Osteocyte (in vitro differentiated cells): ENCODE measurements around the gene RHOXF2. TPM values are rescaled to one million over a fixed set of nuclear protein-coding genes. Genes with fewer than 3 reads are reported as not detected.
"Not testable (repeated sequence)": the region's sequence is repeated elsewhere in the genome, so short reads cannot be mapped to it uniquely, and the experiment has no call there.

Experiments used
- DNase-seq: peaks from one replicate; pipeline ENCODE4 v3.0.0; 2021; ENCODE audit warnings: mixed read lengths; ENCODE audit not compliant: unreplicated experiment; ENCODE audit errors: extremely low spot score
- H3K27ac Mint-ChIP-seq: one replicate; pipeline ENCODE4 v1.8.0; 2021; ENCODE audit warnings: mild to moderate bottlenecking, mixed read lengths; ENCODE audit not compliant: unreplicated experiment
- H3K27me3 Mint-ChIP-seq: one replicate; pipeline ENCODE4 v1.8.0; 2021; ENCODE audit warnings: mixed read lengths; ENCODE audit not compliant: unreplicated experiment
- H3K36me3 Mint-ChIP-seq: one replicate; pipeline ENCODE4 v1.8.0; 2021; ENCODE audit warnings: mixed read lengths; ENCODE audit not compliant: unreplicated experiment
- H3K4me1 Mint-ChIP-seq: one replicate; pipeline ENCODE4 v1.8.0; 2021; ENCODE audit warnings: mixed read lengths; ENCODE audit not compliant: unreplicated experiment
- H3K4me3 Mint-ChIP-seq: one replicate; pipeline ENCODE4 v1.8.0; 2021; ENCODE audit warnings: mild to moderate bottlenecking, moderate library complexity, mixed read lengths; ENCODE audit not compliant: unreplicated experiment
- H3K9me3 Mint-ChIP-seq: one replicate; pipeline ENCODE4 v1.8.0; 2021; ENCODE audit warnings: mixed read lengths; ENCODE audit not compliant: unreplicated experiment
- CTCF ChIP-seq: fragments of 200-600 bp; sonication (generic); IDR thresholded peaks from 2 replicates; pipeline ENCODE4 v1.5.0; 2021; ENCODE audit warnings: antibody characterized with exemption, mild to moderate bottlenecking, moderate library complexity
- total RNA-seq: library from RNA; stranded (reverse); gene quantifications from 2 replicates; pipeline ENCODE4 v1.2.1, GENCODE V29; 2021

RHOXF2 gene
- total RNA-seq, 1 donor from 2014 or later, result not detected

- peaks cover 15% of the 10 kb centered on the region for H3K9me3 Mint-ChIP-seq
- H3K27me3 Mint-ChIP-seq, result peaks cover 13% of the 10 kb centered on the region
- H3K4me3 Mint-ChIP-seq, result no peak overlapping the region
- peaks cover 3% of the 10 kb centered on the region for H3K4me1 Mint-ChIP-seq
- H3K27ac Mint-ChIP-seq, result no peak overlapping the region
- H3K36me3 Mint-ChIP-seq, result no peaks in the 10 kb centered on the region
- DNase-seq, result no peak
- no peak for TF ChIP-seq CTCF
These were observed 13.0 kb upstream of the RHOXF2 start for GRCh38 chrX:120145295-120145925.

- not testable (repeated sequence) for DNase-seq, H3K4me1 Mint-ChIP-seq, H3K4me3 Mint-ChIP-seq, H3K36me3 Mint-ChIP-seq, H3K27ac Mint-ChIP-seq
- peaks cover 13% of the 10 kb centered on the region for H3K27me3 Mint-ChIP-seq
- peaks cover 15% of the 10 kb centered on the region for H3K9me3 Mint-ChIP-seq
These were observed 12.1 kb upstream of the RHOXF2 start for GRCh38 chrX:120146323-120146722.

DNA sequence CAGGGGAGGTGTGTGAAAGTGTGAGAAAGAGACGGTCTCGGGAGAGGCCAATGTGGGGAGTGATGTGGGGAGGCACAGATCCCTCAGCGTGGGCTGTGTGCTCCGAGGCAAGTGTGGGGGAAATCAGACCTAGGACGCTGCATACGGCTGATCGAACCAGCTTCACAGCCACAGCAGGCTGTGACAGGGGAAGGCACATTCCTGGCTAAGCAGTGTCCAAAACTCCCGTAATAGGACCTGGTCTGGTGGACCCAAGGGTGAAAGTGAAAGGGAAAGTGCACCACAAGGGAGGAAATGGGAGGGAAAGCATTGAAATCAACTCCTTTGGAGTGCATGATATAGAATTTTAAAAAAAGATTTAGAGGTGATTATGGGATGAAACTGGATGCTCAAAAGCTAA, 10.9 kb upstream of the RHOXF2 start:
- H3K9me3 Mint-ChIP-seq, result peaks cover 15% of the 10 kb centered on the region
- no peaks in the 10 kb centered on the region for H3K36me3 Mint-ChIP-seq
- no peak for TF ChIP-seq CTCF
- H3K4me1 Mint-ChIP-seq, result peaks cover 3% of the 10 kb centered on the region
- no peak overlapping the region for H3K4me3 Mint-ChIP-seq
- no peak overlapping the region for H3K27ac Mint-ChIP-seq
- no peak for DNase-seq
- peaks cover 11% of the 10 kb centered on the region for H3K27me3 Mint-ChIP-seq

DNA sequence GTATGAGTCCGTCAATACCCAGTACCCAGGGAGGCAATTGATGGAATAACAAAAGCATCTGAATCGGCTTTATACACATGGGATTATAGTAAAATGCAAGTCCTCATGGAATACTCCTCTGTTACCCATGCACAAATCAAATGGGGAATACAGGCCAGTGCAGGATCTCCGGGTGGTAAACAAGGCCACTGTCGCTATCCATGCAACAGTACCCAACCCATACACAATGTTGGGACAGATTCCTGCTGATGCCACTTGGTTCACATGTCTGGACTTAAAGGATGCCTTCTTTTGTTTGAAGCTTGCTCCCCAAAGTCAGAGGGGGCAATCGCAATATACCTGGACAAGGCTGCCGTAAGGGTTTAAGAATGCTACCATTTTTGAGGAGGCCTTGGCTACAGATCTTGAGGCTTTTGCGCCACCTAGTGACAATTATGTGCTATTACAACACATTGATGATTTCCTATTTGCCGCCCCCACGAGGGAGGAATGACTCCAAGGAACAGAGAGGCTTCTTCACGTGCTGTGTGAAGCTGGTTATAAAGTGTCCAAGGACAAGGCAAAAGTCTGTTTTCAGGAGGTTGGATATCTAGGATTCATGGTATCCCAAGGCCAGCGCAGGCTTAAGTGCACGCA, 8.2 kb upstream of the RHOXF2 start:
- H3K4me1 Mint-ChIP-seq, H3K36me3 Mint-ChIP-seq, H3K27ac Mint-ChIP-seq, H3K4me3 Mint-ChIP-seq, DNase-seq, H3K27me3 Mint-ChIP-seq: not testable (repeated sequence)
- H3K9me3 Mint-ChIP-seq, result peaks cover 15% of the 10 kb centered on the region

GRCh38 chrX:120159086-120159485, 673 bp downstream of the RHOXF2 start:
- not testable (repeated sequence) for H3K27ac Mint-ChIP-seq, H3K27me3 Mint-ChIP-seq, H3K4me1 Mint-ChIP-seq, H3K36me3 Mint-ChIP-seq, H3K4me3 Mint-ChIP-seq, H3K9me3 Mint-ChIP-seq, DNase-seq

DNA sequence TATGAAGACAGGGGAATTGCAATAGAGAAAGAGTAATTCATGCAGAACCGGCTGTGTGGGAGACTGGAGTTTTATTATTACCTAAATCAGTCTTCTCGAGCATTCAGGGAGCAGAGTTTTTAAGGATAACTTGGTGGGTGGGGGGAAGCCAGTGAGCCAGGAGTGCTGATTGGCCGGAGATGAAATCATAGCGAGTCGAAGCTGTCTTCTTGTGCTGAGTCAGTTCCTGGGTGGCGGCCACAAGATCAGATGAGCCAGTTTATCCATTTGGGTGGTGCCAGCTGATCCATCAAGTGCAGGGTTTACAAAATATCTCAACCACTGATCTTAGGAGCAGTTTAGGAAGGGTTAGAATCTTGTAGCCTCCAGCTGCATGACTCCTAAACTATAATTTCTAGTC, 34.8 kb downstream of the RHOXF2 start:
- not testable (repeated sequence) for H3K27ac Mint-ChIP-seq, H3K4me3 Mint-ChIP-seq, H3K27me3 Mint-ChIP-seq, H3K4me1 Mint-ChIP-seq, H3K36me3 Mint-ChIP-seq, H3K9me3 Mint-ChIP-seq, DNase-seq

DNA sequence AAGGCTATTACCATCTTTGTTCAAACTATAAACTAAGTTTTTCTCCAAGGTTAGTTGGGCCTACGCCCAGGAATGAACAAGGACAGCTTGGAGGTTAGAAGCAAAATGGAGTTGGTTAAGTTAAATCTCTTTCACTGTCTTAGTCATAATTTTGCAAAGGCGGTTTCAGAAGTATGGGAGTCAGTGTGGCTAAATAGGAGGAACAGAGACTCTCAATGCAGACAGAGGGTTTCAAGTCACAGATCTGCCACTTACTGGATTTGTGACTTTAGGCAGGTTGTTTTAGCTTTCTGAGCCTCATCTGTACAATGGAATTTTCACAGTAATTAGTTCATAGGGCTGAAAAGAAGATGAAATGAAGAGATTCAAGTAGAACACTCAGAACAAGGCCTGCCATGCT, 35.3 kb downstream of the RHOXF2 start:
- not testable (repeated sequence) for DNase-seq, H3K9me3 Mint-ChIP-seq, H3K4me3 Mint-ChIP-seq, H3K27me3 Mint-ChIP-seq, H3K4me1 Mint-ChIP-seq, H3K27ac Mint-ChIP-seq, H3K36me3 Mint-ChIP-seq

DNA sequence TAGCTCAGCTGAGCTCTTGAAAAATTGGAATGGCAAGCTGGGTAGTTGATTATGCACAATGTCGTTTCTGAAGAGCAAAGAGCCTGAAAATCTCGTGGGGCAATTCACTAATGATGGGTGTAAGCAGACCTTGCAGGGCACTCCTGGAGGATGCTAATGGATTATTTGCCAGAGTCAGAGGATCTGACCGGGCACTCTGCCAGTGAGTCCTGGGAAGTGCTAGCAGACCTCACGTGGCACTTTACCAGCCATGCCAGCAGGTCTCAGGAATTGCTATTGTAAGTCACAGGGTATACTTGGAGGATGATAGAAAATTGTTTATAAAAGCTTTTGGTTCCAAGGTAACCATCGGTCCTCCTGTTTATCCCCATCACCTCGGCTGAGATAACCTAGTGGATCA, 37.4 kb downstream of the RHOXF2 start:
- not testable (repeated sequence) for H3K36me3 Mint-ChIP-seq, H3K4me3 Mint-ChIP-seq, DNase-seq, H3K4me1 Mint-ChIP-seq, H3K9me3 Mint-ChIP-seq, H3K27me3 Mint-ChIP-seq, H3K27ac Mint-ChIP-seq

DNA sequence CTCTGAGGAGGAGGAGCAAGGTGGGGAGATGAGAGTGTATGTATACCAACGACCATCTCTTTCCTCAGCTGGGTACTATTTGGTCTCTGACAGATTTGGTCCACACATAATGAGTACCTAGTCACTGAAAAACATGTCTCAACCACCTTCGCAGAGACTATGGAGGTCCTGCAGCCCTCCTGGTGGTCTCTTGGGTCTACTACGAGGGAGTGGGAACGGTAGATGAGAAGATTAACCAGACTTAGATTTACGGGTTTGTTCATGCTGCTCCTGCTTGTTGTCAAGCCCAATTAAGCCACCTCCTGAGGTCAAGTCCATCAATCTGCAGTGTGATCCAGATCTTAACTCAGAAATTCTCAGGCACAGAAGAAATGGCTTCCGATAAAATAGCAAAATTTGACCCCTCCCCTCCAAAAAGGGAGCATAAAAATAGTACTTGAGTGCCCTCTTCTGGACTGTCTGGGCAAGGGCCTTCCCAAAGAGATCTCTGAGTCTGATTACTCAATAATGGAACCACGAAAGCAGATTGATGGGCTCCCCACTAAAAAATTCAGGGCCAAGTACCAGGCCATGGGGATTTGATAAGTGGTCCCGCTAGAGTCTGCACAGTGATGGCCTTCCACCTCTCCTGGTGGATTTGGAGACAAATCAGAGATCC, 38.3 kb downstream of the RHOXF2 start:
- not testable (repeated sequence) for H3K27ac Mint-ChIP-seq, H3K27me3 Mint-ChIP-seq, H3K4me1 Mint-ChIP-seq, H3K36me3 Mint-ChIP-seq, H3K9me3 Mint-ChIP-seq, H3K4me3 Mint-ChIP-seq, DNase-seq
